K562 (cell line): ENCODE results near the gene C11orf98. TPM values are rescaled to one million over a fixed set of nuclear protein-coding genes. Genes with fewer than 3 reads are reported as not detected.
A peak's percentile ranks its signal among the peaks of the same experiment; 100 is the strongest.

ENCODE experiments used
- AFF4 ChIP-seq: sonication (generic); formaldehyde crosslinking; IDR thresholded peaks from 2 replicates; pipeline ENCODE4 v1.8.0; 2023; ENCODE audit warnings: mild to moderate bottlenecking, missing genetic modification reagents
- CHCHD3 ChIP-seq: fragments of 250-450 bp; sonication (Bioruptor Pico); IDR thresholded peaks from 2 replicates; pipeline ENCODE4 v2.1.2; 2022; ENCODE audit warnings: mild to moderate bottlenecking
- FOXA3 ChIP-seq, 2 experiments: fragments of 450-650 bp in 1 of 2; sonication (generic) in 1 of 2; formaldehyde crosslinking; IDR thresholded peaks in 1 of 2; conservative IDR thresholded peaks in 1 of 2; 2 replicates each; pipeline versions ENCODE4 v1.4.0 to v1.8.0; 2020 to 2022; ENCODE audit warnings: mild to moderate bottlenecking in 2 of 2, missing genetic modification reagents in 1 of 2
- ZNF217 ChIP-seq: sonication (generic); formaldehyde crosslinking; IDR thresholded peaks from 2 replicates; pipeline ENCODE4 v1.8.0; 2022; ENCODE audit warnings: mild to moderate bottlenecking, missing genetic modification reagents
- ZNF41 ChIP-seq: fragments of 250-450 bp; sonication (Bioruptor Pico); conservative IDR thresholded peaks from 2 replicates; pipeline ENCODE4 v1.4.0; 2020; ENCODE audit warnings: mild to moderate bottlenecking
- ZNF699 ChIP-seq: fragments of 250-450 bp; sonication (Bioruptor Pico); IDR thresholded peaks from 2 replicates; pipeline ENCODE4 v1.8.0; 2021; ENCODE audit warnings: mild to moderate bottlenecking, moderate library complexity; ENCODE audit not compliant: insufficient replicate concordance
- polyA plus RNA-seq, 8 experiments: library from polyadenylated mRNA; depleted of rRNA in 4 of 8; stranded (reverse) in 5 of 8; unstranded in 3 of 8; fragments of >200 nt; fragmentation: Nextera tagmentation in 2 of 8; fragmentation: Illumina TruSeq in 1 of 8; extraction: Ambion mirVana in 2 of 8; extraction: Trizol in 1 of 8; gene quantifications; 2 replicates each; pipeline versions ENCODE4 v1.2.1 to v1.2.3, GENCODE V29; 2011 to 2014; ENCODE audit warnings: inconsistent platforms in 1 of 8, missing spikeins in 1 of 8
- total RNA-seq, 7 experiments: library from RNA; depleted of rRNA in 6 of 7; stranded (reverse); fragments of >200 nt in 6 of 7; fragmentation: Illumina TruSeq in 2 of 7; extraction: Trizol in 2 of 7; gene quantifications; 2 replicates each; pipeline versions ENCODE4 v1.2.1 to v1.2.3, GENCODE V29; 2011 to 2021; ENCODE audit warnings: low replicate concordance in 1 of 7
- TF ChIP-seq, protein P1 (sequence below), 2 experiments: fragments of 450-650 bp; IDR thresholded peaks; 2 replicates each; pipeline ENCODE4 v1.6.1; 2016

The C11orf98 gene
- total and polyA plus RNA-seq, 9 of the 15 experiments (the other 6 are each of a cell fraction or from before 2014, with no cell fraction given): 103 to 352 (median 218) TPM

GRCh38 chr11:62709247-62710000, 44.4 kb upstream of the C11orf98 start (continued):
- TF ChIP-seq ZNF699 (CRISPR knock-in tag) (no peak), ZNF217 (no peak), AFF4 (CRISPR knock-in tag) (no peak), FOXA3 (CRISPR knock-in tag; conservative IDR thresholded peaks at IDR 0.05 in 1 of 2, IDR thresholded peaks at IDR 0.05 in 1 of 2) (no peak), CHCHD3 (CRISPR knock-in tag) (no peak), ZNF41 (no peak)
- TF ChIP-seq, protein P1, sequence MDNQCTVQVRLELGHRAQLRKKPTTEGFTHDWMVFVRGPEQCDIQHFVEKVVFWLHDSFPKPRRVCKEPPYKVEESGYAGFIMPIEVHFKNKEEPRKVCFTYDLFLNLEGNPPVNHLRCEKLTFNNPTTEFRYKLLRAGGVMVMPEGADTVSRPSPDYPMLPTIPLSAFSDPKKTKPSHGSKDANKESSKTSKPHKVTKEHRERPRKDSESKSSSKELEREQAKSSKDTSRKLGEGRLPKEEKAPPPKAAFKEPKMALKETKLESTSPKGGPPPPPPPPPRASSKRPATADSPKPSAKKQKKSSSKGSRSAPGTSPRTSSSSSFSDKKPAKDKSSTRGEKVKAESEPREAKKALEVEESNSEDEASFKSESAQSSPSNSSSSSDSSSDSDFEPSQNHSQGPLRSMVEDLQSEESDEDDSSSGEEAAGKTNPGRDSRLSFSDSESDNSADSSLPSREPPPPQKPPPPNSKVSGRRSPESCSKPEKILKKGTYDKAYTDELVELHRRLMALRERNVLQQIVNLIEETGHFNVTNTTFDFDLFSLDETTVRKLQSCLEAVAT (IDR thresholded peaks at IDR 0.05): peak in 1 of 2 experiments; percentile 90; a peak in 2 of 4 replicates
